HepG2 (cell line): Measurements from ENCODE around the gene MPP1. TPM values are rescaled to one million over a fixed set of nuclear protein-coding genes. Genes with fewer than 3 reads are reported as not detected.

Experiments
- ATAC-seq: fragments of 200-7000 bp; cut with Tn5 transposase; 3 replicates; pipeline ENCODE4 v1.9.1; 2020; ENCODE audit warnings: mild to moderate bottlenecking, moderate library complexity
- BruUV-seq: library from RNA; stranded (reverse); fragments of 400-500 nt; replicated peaks from 2 replicates; lab custom pipeline; 2021; lab: Mats Ljungman, UMichigan
- CTCF ChIA-PET: fragments of 300-600 bp; formaldehyde crosslinking; extraction: SDS; loops from one replicate; lab custom pipeline; 2021; ENCODE audit warnings: low total read pairs, inconsistent platforms, low intra/inter-chr PET ratio; lab: Yijun Ruan, JAX
- POLR2A ChIA-PET: fragments of 350-600 bp; sonication (Branson Sonifier 250); formaldehyde crosslinking; loops from one replicate; lab custom pipeline; 2020; ENCODE audit warnings: antibody characterized with exemption, inconsistent platforms; lab: Yijun Ruan, JAX
- DNase-seq: peaks from one replicate; pipeline ENCODE4 v3.0.0-alpha.2; 2015; ENCODE audit warnings: low spot score
- FAIRE-seq: peaks from 3 replicates; lab custom pipeline; 2011; peaks lifted over from hg19 to GRCh38; lab: Jason Lieb, UNC
- H2AFZ ChIP-seq: one replicate; pipeline ENCODE4 v1.6.1; 2011; ENCODE audit warnings: low read length, inconsistent platforms
- H3K27ac ChIP-seq: fragments of 300-600 bp; 3 replicates; pipeline ENCODE4 v1.8.0; 2011; ENCODE audit warnings: mixed run types, mild to moderate bottlenecking, mixed read lengths, low read length, inconsistent platforms; ENCODE audit not compliant: insufficient read depth; ENCODE audit errors: extremely low read length
- H3K27me3 ChIP-seq, 2 experiments: fragments of 200-600 bp in 1 of 2; 2 replicates in 1 of 2; 3 replicates in 1 of 2; pipeline versions ENCODE4 v1.6.0 to v1.8.0; 2011; ENCODE audit warnings: low read length in 2 of 2, mild to moderate bottlenecking in 2 of 2, moderate library complexity in 2 of 2, inconsistent platforms in 1 of 2; ENCODE audit not compliant: insufficient read depth in 2 of 2, control insufficient read depth in 1 of 2
- H3K36me3 ChIP-seq, 2 experiments: fragments of 200-600 bp in 1 of 2; replicated peaks in 1 of 2; 2 replicates in 1 of 2; 3 replicates in 1 of 2; pipeline versions ENCODE4 v1.5.1 to v1.8.0; 2011; ENCODE audit warnings: low read length in 2 of 2, inconsistent platforms in 1 of 2; ENCODE audit not compliant: insufficient read depth in 2 of 2, control insufficient read depth in 1 of 2
- H3K4me1 ChIP-seq: 2 replicates; pipeline ENCODE4 v1.5.1; 2012; ENCODE audit warnings: low read length, inconsistent platforms; ENCODE audit not compliant: insufficient read depth
- H3K4me2 ChIP-seq: 2 replicates; pipeline ENCODE4 v1.6.0; 2011; ENCODE audit warnings: low read depth, low read length, inconsistent platforms
- H3K4me3 ChIP-seq, 3 experiments: fragments of 200-600 bp in 1 of 3; sonication (generic), shearing (Covaris generic) in 1 of 3; replicated peaks in 1 of 3; 2 replicates each; pipeline ENCODE4 v1.5.1; 2011 to 2016; ENCODE audit warnings: low read length in 3 of 3, inconsistent platforms in 2 of 3, low read depth in 2 of 3, mild to moderate bottlenecking in 2 of 3, control low read depth in 1 of 3, mixed read lengths in 1 of 3; ENCODE audit not compliant: insufficient read depth in 1 of 3
- H3K79me2 ChIP-seq: one replicate; pipeline ENCODE4 v1.6.1; 2011; ENCODE audit warnings: low read length, inconsistent platforms; ENCODE audit not compliant: insufficient read depth
- H3K9ac ChIP-seq: 2 replicates; pipeline ENCODE4 v1.6.0; 2011; ENCODE audit warnings: mild to moderate bottlenecking, low read depth, low read length, inconsistent platforms; ENCODE audit not compliant: insufficient read depth
- H3K9me3 ChIP-seq: 2 replicates; pipeline ENCODE4 v1.5.1; 2012; ENCODE audit warnings: mild to moderate bottlenecking, low read length
- H4K20me1 ChIP-seq: 2 replicates; pipeline ENCODE4 v1.6.0; 2011; ENCODE audit warnings: inconsistent platforms, mild to moderate bottlenecking, low read length, moderate library complexity; ENCODE audit not compliant: insufficient read depth
- FOXC1 ChIP-seq: sonication (generic); formaldehyde crosslinking; IDR thresholded peaks from 2 replicates; pipeline ENCODE4 v1.8.0; 2022; ENCODE audit warnings: mild to moderate bottlenecking, missing genetic modification reagents, borderline replicate concordance
- GABPB1 ChIP-seq: IDR thresholded peaks from 2 replicates; pipeline ENCODE4 v1.6.1; 2016; ENCODE audit warnings: mild to moderate bottlenecking, missing genetic modification reagents, moderate library complexity, missing compliant biosample characterization
- SRSF1 ChIP-seq: fragments of 200-400 bp; formaldehyde crosslinking; optimal IDR thresholded peaks from 2 replicates; pipeline ENCODE3; 2017; ENCODE audit warnings: mild to moderate bottlenecking, low read depth, low read length, moderate library complexity
- U2AF1 ChIP-seq: fragments of 200-400 bp; formaldehyde crosslinking; optimal IDR thresholded peaks from 2 replicates; pipeline ENCODE3; 2017; ENCODE audit warnings: mild to moderate bottlenecking, low read depth, low read length
- ZBTB46 ChIP-seq: sonication (generic); formaldehyde crosslinking; IDR thresholded peaks from 2 replicates; pipeline ENCODE4 v1.4.0; 2020; ENCODE audit warnings: mild to moderate bottlenecking, missing genetic modification reagents, borderline replicate concordance
- ZGPAT ChIP-seq: IDR thresholded peaks from 2 replicates; pipeline ENCODE4 v1.6.1; 2016; ENCODE audit warnings: mild to moderate bottlenecking
- ZNF337 ChIP-seq: sonication (generic); formaldehyde crosslinking; IDR thresholded peaks from 2 replicates; pipeline ENCODE4 v1.5.1; 2020; ENCODE audit warnings: missing genetic modification reagents, low read depth, mild to moderate bottlenecking, borderline replicate concordance
- ZNF557 ChIP-seq: sonication (generic); formaldehyde crosslinking; IDR thresholded peaks from 2 replicates; pipeline ENCODE4 v1.4.0; 2020; ENCODE audit warnings: missing genetic modification reagents
- ZNF607 ChIP-seq: sonication (generic); formaldehyde crosslinking; IDR thresholded peaks from 2 replicates; pipeline ENCODE4 v1.5.1; 2020; ENCODE audit warnings: missing genetic modification reagents, mild to moderate bottlenecking, borderline replicate concordance
- WGBS: methylation state at CpG from one replicate; pipeline ENCODE4 v1.1.6; 2017; ENCODE audit warnings: low lambda C conversion rate; 5-methylcytosine and 5-hydroxymethylcytosine counted together
- in situ Hi-C: cut with HindIII; loops from 2 replicates; pipeline ENCODE4 v1.10.0; 2017; ENCODE audit warnings: low pct_unique_long_range_greater_than_20kb; ENCODE audit not compliant: extremely low pct_ligation_motif_present
- intact Hi-C: fragments of 100-400 bp; cut with micrococcal nuclease; formaldehyde crosslinking; loops from one replicate; pipeline ENCODE4 v1.10.0; 2022; ENCODE audit not compliant: unreplicated experiment
- polyA plus RNA-seq, 8 experiments: library from polyadenylated mRNA; depleted of rRNA in 3 of 8; stranded (reverse) in 7 of 8; unstranded in 1 of 8; fragments of >200 nt; fragmentation: Illumina TruSeq in 4 of 8; extraction: Trizol in 4 of 8; gene quantifications; 2 replicates each; pipeline versions ENCODE4 v1.2.1 to v1.2.3, GENCODE V29; 2011 to 2016; ENCODE audit warnings: low read depth in 4 of 8, missing spikeins in 1 of 8, mixed read lengths in 1 of 8; ENCODE audit not compliant: insufficient read depth in 1 of 8
- total RNA-seq, 5 experiments: library from RNA; depleted of rRNA; stranded (reverse); fragments of >200 nt; fragmentation: Illumina TruSeq; extraction: Trizol; gene quantifications; 2 replicates each; pipeline ENCODE4 v1.2.3, GENCODE V29; 2016; ENCODE audit warnings: low read depth in 1 of 5

Gene MPP1
- total and polyA plus RNA-seq, 2 of the 13 experiments (the other 11 are each of a cell fraction or from before 2014, with no cell fraction given) = 7.8 to 8.1 TPM

GRCh38 chrX:154749856-154750255, 55.4 kb downstream of the MPP1 start:
- Histone ChIP-seq H3K4me3 (no peak overlapping the region), H3K9ac (no peak overlapping the region), H3K27me3 (peaks cover 2 to 24% of the 10 kb centered on the region in 2 experiments; a peak in 4 of 5 replicates), H3K4me1 (no peaks in the 10 kb centered on the region), H4K20me1 (no peaks in the 10 kb centered on the region), H2AFZ (no peak overlapping the region), H3K36me3 (no peaks in the 10 kb centered on the region), H3K9me3 (no peaks in the 10 kb centered on the region), H3K4me2 (no peak overlapping the region), H3K79me2 (no peaks in the 10 kb centered on the region), H3K27ac (no peak overlapping the region)
- in situ Hi-C loops = no loop called here
- TF ChIP-seq ZNF557 (no peak), SRSF1 (no peak), ZNF337 (no peak), ZNF607 (no peak), ZGPAT (no peak), U2AF1 (no peak), ZBTB46 (no peak), FOXC1 (CRISPR knock-in tag) (no peak), GABPB1 (no peak)
- ChIA-PET POLR2A (no interaction called here), CTCF (no interaction called here)
- FAIRE-seq (no peak), DNase-seq (no peak), ATAC-seq (no peak)
- 71% methylated on average over 6 of the region's 6 CpGs for WGBS
- intact Hi-C loops = loop anchor here (2.0 kb wide), 1 partner anchor 91 kb away; no protein-coding TSS in a partner anchor
- BruUV-seq = no TSS peak
